ENCODE results near the gene RTN3.
"Not testable (repeated sequence)": the region's sequence is repeated elsewhere in the genome, so short reads cannot be mapped to it uniquely, and the experiment has no call there.

Gene RTN3

GRCh38 chr11:63683133-63683991 lies 2.1 kb downstream of the RTN3 start:
- H3K4me3 ChIP-seq (ENCODE audit: control insufficient read depth, low read depth, low read length): peak overlapping the region; percentile 94
- TF ChIP-seq CTCF (IDR thresholded peaks at IDR 0.05; ENCODE audit: control insufficient read depth, insufficient read depth, low read depth, low read length, missing control alignments): no peak
- DNase-seq (ENCODE audit: low read depth): no peak

GRCh38 chr11:63685158-63685721 lies 3.9 kb downstream of the RTN3 start:
- not testable (repeated sequence) for DNase-seq (ENCODE audit: low read depth); H3K4me3 ChIP-seq (ENCODE audit: control insufficient read depth, low read depth, low read length)

GRCh38 chr11:63686926-63687325 lies 5.6 kb downstream of the RTN3 start:
- no peak for DNase-seq (ENCODE audit: low read depth)
- no peak for TF ChIP-seq CTCF (IDR thresholded peaks at IDR 0.05; ENCODE audit: control insufficient read depth, insufficient read depth, low read depth, low read length, missing control alignments)
- H3K4me3 ChIP-seq (ENCODE audit: control insufficient read depth, low read depth, low read length): no peak overlapping the region

GRCh38 chr11:63687845-63688244 lies 6.5 kb downstream of the RTN3 start:
- no peak for DNase-seq (ENCODE audit: low read depth)
- H3K4me3 ChIP-seq (ENCODE audit: control insufficient read depth, low read depth, low read length): no peak overlapping the region
- TF ChIP-seq CTCF (IDR thresholded peaks at IDR 0.05; ENCODE audit: control insufficient read depth, insufficient read depth, low read depth, low read length, missing control alignments): no peak

- no peak overlapping the region for H3K4me3 ChIP-seq (ENCODE audit: control insufficient read depth, low read depth, low read length)
- no peak for DNase-seq (ENCODE audit: low read depth)
- TF ChIP-seq CTCF (IDR thresholded peaks at IDR 0.05; ENCODE audit: control insufficient read depth, insufficient read depth, low read depth, low read length, missing control alignments): no peak
Observed at GRCh38 chr11:63694596-63694995, 13.3 kb downstream of the RTN3 start.

- H3K4me3 ChIP-seq (ENCODE audit: control insufficient read depth, low read depth, low read length): no peak overlapping the region
- no peak for DNase-seq (ENCODE audit: low read depth)
- TF ChIP-seq CTCF (IDR thresholded peaks at IDR 0.05; ENCODE audit: control insufficient read depth, insufficient read depth, low read depth, low read length, missing control alignments): no peak
Observed at GRCh38 chr11:63698976-63699733, 17.9 kb downstream of the RTN3 start.

- no peak for TF ChIP-seq CTCF (IDR thresholded peaks at IDR 0.05; ENCODE audit: control insufficient read depth, insufficient read depth, low read depth, low read length, missing control alignments)
- DNase-seq (ENCODE audit: low read depth): no peak
- H3K4me3 ChIP-seq (ENCODE audit: control insufficient read depth, low read depth, low read length): no peak overlapping the region
Observed at GRCh38 chr11:63699896-63700295, 18.6 kb downstream of the RTN3 start.
